Naive B cell (primary cell): ENCODE data around the gene SLC2A8. TPM values are rescaled to one million over a fixed set of nuclear protein-coding genes. Genes with fewer than 3 reads are reported as not detected.

Experiments
- ATAC-seq, 2 donors: fragments of 150-1000 bp; cut with Tn5 transposase; 2 replicates each; pipeline ENCODE4 v1.10.0; 2021; ENCODE audit warnings: low read depth in 2 of 2, mild to moderate bottlenecking in 2 of 2, moderate library complexity in 2 of 2
- DNase-seq: peaks from one replicate; pipeline ENCODE4 v3.0.0; 2022
- H3K27ac Mint-ChIP-seq, 6 donors: one replicate each; pipeline ENCODE4 v1.8.0; 2020 to 2022; ENCODE audit warnings: mild to moderate bottlenecking in 6 of 6, mixed read lengths in 6 of 6, moderate library complexity in 5 of 6, inconsistent platforms in 2 of 6
- H3K27me3 Mint-ChIP-seq, 3 donors: one replicate each; pipeline ENCODE4 v1.8.0; 2021 to 2022; ENCODE audit warnings: mixed read lengths in 3 of 3, mild to moderate bottlenecking in 1 of 3
- H3K36me3 Mint-ChIP-seq, 2 donors: one replicate each; pipeline ENCODE4 v1.8.0; 2020 to 2022; ENCODE audit warnings: mixed read lengths in 2 of 2, inconsistent platforms in 1 of 2, mild to moderate bottlenecking in 1 of 2
- H3K4me1 Mint-ChIP-seq, 3 donors: one replicate each; pipeline ENCODE4 v1.8.0; 2020 to 2022; ENCODE audit warnings: mixed read lengths in 3 of 3, inconsistent platforms in 1 of 3, mild to moderate bottlenecking in 1 of 3, moderate library complexity in 1 of 3
- H3K4me3 Mint-ChIP-seq, 8 donors: one replicate each; pipeline ENCODE4 v1.8.0; 2020 to 2022; ENCODE audit warnings: mild to moderate bottlenecking in 8 of 8, mixed read lengths in 8 of 8, moderate library complexity in 8 of 8, inconsistent platforms in 2 of 8
- H3K9me3 Mint-ChIP-seq, 7 donors: one replicate each; pipeline ENCODE4 v1.8.0; 2020 to 2022; ENCODE audit warnings: mixed read lengths in 7 of 7, mild to moderate bottlenecking in 5 of 7, inconsistent platforms in 2 of 7, moderate library complexity in 1 of 7
- polyA plus RNA-seq, 6 donors: library from polyadenylated mRNA; unstranded; fragments of 300-500 nt; fragmentation: Illumina TruSeq; gene quantifications; one replicate each; pipeline ENCODE4 v1.2.3, GENCODE V29; 2021; ENCODE audit warnings: low read depth in 6 of 6

The SLC2A8 gene
- polyA plus RNA-seq, 6 donors from 2014 or later, result 6.0 to 14.3 (median 8.5) TPM

- Mint-ChIP-seq H3K9me3 (no peaks in the 10 kb centered on the region), H3K27ac (peak overlapping the region in 4 of 6 donors; percentile 47 to 75 (median 64)), H3K27me3 (peaks cover 0 to 10% (median 9%) of the 10 kb centered on the region in 3 donors), H3K4me3 (peak overlapping the region; percentile 52 to 89 (median 79)), H3K4me1 (peaks cover 11 to 21% (median 15%) of the 10 kb centered on the region in 3 donors), H3K36me3 (no peaks in the 10 kb centered on the region)
- DNase-seq (no peak), ATAC-seq (no peak)
Observed at GRCh38 chr9:127398715-127399400, 1.9 kb downstream of the SLC2A8 start.

- no peak for ATAC-seq
- DNase-seq, result no peak
Observed at GRCh38 chr9:127399736-127400269, 2.8 kb downstream of the SLC2A8 start.

DNA sequence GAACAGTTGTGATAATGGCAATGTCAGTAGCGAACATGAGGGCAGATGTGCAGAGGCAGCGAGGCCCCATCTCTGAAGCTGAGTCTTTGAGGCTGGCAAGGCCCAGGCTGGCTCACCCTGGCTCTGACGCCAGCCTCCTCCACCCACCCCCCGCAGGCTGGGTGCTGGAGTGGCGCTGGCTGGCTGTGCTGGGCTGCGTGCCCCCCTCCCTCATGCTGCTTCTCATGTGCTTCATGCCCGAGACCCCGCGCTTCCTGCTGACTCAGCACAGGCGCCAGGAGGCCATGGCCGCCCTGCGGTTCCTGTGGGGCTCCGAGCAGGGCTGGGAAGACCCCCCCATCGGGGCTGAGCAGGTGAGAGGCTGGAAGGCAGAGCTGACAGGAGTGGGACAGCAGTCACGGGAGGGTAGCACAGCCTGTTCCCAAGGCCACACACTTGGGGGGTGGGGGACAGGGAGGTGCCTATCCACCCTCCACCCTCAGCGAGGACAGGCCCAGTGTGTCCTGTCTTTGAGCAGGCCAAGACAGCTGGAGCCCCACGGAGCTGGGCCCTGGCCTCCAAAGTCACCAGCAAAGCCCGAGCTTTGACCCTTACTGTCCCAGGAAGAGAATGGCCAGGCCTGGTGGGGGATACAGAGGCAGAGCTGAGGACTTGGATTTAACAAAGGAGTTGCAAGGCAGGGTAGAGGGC is 5.6 kb downstream of the SLC2A8 start:
- Mint-ChIP-seq H3K4me3 (no peak overlapping the region), H3K27me3 (peaks cover 0 to 10% (median 0%) of the 10 kb centered on the region in 3 donors), H3K36me3 (no peaks in the 10 kb centered on the region), H3K9me3 (no peaks in the 10 kb centered on the region), H3K4me1 (peaks cover 7 to 10% (median 8%) of the 10 kb centered on the region in 3 donors), H3K27ac (no peak overlapping the region)
- ATAC-seq (no peak), DNase-seq (no peak)

More at GRCh38 chr9:127399736-127400269, 2.8 kb downstream of the SLC2A8 start:
- H3K27ac Mint-ChIP-seq, result no peak overlapping the region
- H3K9me3 Mint-ChIP-seq, result no peaks in the 10 kb centered on the region
- H3K36me3 Mint-ChIP-seq, result no peaks in the 10 kb centered on the region
- H3K4me1 Mint-ChIP-seq, result peaks cover 11 to 21% (median 15%) of the 10 kb centered on the region in 3 donors
- peaks cover 0 to 10% (median 5%) of the 10 kb centered on the region in 3 donors for H3K27me3 Mint-ChIP-seq
- peak overlapping the region in 3 of 8 donors; percentile 34 to 75 (median 61) for H3K4me3 Mint-ChIP-seq

- no peak for ATAC-seq
- no peaks in the 10 kb centered on the region for H3K9me3 Mint-ChIP-seq
- H3K36me3 Mint-ChIP-seq, result no peaks in the 10 kb centered on the region
- no peak for DNase-seq
- H3K4me3 Mint-ChIP-seq, result no peak overlapping the region
- no peak overlapping the region for H3K27ac Mint-ChIP-seq
- H3K27me3 Mint-ChIP-seq, result peaks cover 0 to 3% (median 0%) of the 10 kb centered on the region in 3 donors
- H3K4me1 Mint-ChIP-seq, result peaks cover 0 to 3% (median under 1%) of the 10 kb centered on the region in 3 donors
Observed at GRCh38 chr9:127403507-127404192, 6.7 kb downstream of the SLC2A8 start.

DNA sequence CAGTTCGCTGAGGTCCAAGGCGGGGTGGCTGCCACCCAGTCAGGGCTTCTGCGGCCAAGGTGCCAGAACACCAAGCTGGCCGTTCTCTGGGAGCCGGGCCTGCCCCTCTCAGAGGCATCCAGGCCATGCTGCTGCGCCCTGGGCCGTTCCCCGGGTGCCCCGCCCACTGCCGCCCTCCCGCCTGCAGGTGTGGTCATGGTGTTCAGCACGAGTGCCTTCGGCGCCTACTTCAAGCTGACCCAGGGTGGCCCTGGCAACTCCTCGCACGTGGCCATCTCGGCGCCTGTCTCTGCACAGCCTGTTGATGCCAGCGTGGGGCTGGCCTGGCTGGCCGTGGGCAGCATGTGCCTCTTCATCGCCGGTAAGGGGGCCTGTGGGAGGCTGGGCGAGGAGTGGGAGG is 7.7 kb downstream of the SLC2A8 start:
- DNase-seq (no peak), ATAC-seq (no peak)
- Mint-ChIP-seq H3K9me3 (no peaks in the 10 kb centered on the region), H3K4me1 (no peaks in the 10 kb centered on the region), H3K27me3 (no peaks in the 10 kb centered on the region), H3K4me3 (no peak overlapping the region), H3K27ac (no peak overlapping the region), H3K36me3 (no peaks in the 10 kb centered on the region)

DNA sequence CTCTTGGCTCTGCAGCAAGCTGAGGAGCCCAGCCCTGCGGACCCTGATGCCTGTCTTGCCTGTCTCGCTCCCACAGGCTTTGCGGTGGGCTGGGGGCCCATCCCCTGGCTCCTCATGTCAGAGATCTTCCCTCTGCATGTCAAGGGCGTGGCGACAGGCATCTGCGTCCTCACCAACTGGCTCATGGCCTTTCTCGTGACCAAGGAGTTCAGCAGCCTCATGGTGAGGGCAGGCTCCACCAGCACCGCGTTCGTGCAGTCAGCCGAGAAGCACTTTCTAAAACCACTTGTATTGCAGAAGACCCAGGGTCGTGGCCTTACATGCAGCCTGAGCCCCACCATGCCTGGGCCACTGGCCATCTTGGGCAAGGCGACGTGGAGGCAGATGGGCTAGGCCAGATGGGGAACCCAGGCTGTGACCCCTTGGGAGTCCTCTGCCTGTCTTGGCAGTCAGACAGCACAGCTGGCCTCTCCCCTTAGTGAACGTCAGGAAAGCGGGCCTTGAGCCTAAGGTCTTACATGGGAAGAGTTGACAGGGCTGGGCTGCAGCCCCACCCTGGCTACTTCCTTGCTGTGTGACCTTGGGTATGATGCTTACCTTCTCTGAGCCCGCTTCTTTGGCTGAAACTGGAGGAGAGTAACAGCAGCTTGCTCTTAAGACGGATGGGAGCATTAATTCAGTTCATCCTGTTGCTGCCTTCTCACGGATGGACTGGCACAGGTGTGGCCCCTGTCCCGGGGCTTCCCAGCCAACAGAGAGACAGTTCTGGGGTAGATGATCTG is 8.6 kb downstream of the SLC2A8 start:
- peak overlapping the region in 1 of 6 donors; percentile 43 for H3K27ac Mint-ChIP-seq
- H3K4me1 Mint-ChIP-seq, result peaks cover 0 to 4% (median 0%) of the 10 kb centered on the region in 3 donors
- H3K4me3 Mint-ChIP-seq, result no peak overlapping the region
- no peaks in the 10 kb centered on the region for H3K27me3 Mint-ChIP-seq
- ATAC-seq, result no peak
- no peaks in the 10 kb centered on the region for H3K36me3 Mint-ChIP-seq
- DNase-seq, result no peak
- H3K9me3 Mint-ChIP-seq, result no peaks in the 10 kb centered on the region

GRCh38 chr9:127406799-127407491 is 10.0 kb downstream of the SLC2A8 start:
- H3K4me1 Mint-ChIP-seq, result peaks cover 7 to 12% (median 8%) of the 10 kb centered on the region in 3 donors
- ATAC-seq, result no peak
- no peak overlapping the region for H3K4me3 Mint-ChIP-seq
- no peaks in the 10 kb centered on the region for H3K27me3 Mint-ChIP-seq
- H3K27ac Mint-ChIP-seq, result no peak overlapping the region
- no peaks in the 10 kb centered on the region for H3K36me3 Mint-ChIP-seq
- no peak for DNase-seq
- H3K9me3 Mint-ChIP-seq, result no peaks in the 10 kb centered on the region

DNA sequence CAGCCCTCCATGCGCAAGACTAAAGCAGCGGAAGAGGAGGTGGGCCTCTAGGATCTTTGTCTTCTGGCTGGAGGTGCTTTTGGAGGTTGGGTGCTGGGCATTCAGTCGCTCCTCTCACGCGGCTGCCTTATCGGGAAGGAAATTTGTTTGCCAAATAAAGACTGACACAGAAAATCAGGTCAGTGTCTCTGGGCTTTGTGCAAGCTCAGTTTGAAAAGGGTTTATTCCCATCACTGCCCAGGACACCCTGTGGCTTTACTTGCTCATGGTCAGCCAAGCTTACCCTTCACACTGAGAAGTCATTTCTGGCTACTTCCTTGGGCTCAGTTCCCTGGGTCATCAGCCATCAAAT is 10.5 kb downstream of the SLC2A8 start:
- H3K27me3 Mint-ChIP-seq, result no peaks in the 10 kb centered on the region

DNA sequence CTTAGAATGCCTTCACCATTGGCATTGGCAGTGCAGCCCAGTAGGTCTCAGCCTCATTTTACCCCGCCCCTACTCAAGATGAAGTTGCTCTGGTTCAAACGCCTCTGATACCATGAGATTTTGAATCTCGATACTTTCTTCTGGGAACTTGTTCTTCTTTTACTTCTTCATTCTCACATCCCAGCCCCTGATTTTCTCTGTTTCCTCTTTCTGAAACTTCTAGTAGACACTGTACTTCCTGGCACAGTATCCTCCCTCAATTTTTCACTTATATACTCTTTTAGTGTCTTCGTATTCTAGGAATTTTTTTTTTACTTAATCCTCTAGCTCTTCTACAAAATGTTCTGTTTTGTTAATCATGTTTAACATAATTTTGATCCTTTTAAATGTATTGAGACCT is 14.2 kb downstream of the SLC2A8 start:
- no peaks in the 10 kb centered on the region for H3K36me3 Mint-ChIP-seq
- H3K27me3 Mint-ChIP-seq, result peaks cover 0 to 8% (median 0%) of the 10 kb centered on the region in 3 donors
- peak overlapping the region in 5 of 6 donors; percentile 48 to 89 (median 53) for H3K27ac Mint-ChIP-seq
- peaks cover 8 to 12% (median 12%) of the 10 kb centered on the region in 3 donors for H3K4me1 Mint-ChIP-seq
- peak overlapping the region in 1 of 8 donors; percentile 29 for H3K4me3 Mint-ChIP-seq
- DNase-seq (no peak), ATAC-seq (peak in 1 of 2 donors; percentile 47)
- H3K9me3 Mint-ChIP-seq, result no peaks in the 10 kb centered on the region

More for the DNA sequence above, 10.5 kb downstream of the SLC2A8 start:
- Mint-ChIP-seq H3K36me3 (no peaks in the 10 kb centered on the region), H3K4me1 (peaks cover 7 to 12% (median 8%) of the 10 kb centered on the region in 3 donors), H3K9me3 (no peaks in the 10 kb centered on the region), H3K4me3 (no peak overlapping the region), H3K27ac (no peak overlapping the region)
- no peak for ATAC-seq
- DNase-seq, result no peak

DNA sequence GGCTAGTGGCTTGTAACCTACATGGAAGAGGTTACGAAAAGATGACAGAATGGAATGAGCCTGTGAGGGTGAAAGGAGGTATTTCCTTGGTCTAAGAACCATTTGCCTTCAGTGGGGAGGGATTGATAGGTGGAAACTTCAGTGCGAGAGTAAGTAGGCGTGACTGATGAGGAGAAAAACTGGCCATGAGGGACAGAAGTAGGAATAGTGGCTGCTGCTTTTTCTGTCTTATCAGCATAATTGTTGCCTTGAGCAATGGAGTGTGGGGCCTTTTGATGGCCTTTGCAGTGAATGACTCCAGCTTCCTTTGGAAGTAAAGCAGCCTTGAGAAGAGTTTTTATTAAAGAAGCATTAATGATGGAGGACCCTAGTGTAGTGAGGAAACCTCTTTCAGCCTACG is 18.2 kb downstream of the SLC2A8 start:
- Mint-ChIP-seq H3K27me3 (peaks cover 0 to 8% (median 0%) of the 10 kb centered on the region in 3 donors), H3K4me1 (peaks cover 12 to 20% (median 14%) of the 10 kb centered on the region in 3 donors), H3K4me3 (no peak overlapping the region), H3K27ac (peak overlapping the region in 1 of 6 donors; percentile 83), H3K36me3 (no peaks in the 10 kb centered on the region), H3K9me3 (no peaks in the 10 kb centered on the region)
- DNase-seq, result no peak
- no peak for ATAC-seq

DNA sequence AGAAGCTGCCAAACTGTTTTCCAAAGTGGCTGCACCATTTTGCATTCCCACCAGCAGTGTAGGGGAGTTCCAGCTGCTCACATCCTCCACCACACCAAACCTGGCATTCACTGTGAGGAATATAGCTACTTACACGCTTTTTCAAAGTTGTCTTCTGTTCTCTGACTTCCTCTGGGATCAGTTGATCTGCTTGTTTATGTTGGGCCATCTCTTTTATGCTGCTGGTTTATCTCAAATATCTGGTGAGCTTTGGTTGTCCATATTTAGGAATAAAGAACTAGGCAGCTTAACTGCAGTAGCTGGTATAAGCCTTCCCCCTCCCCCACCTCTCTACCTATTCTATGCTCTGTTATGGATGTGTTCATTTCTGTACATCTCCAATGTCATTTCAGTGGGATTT is 18.7 kb downstream of the SLC2A8 start:
- Mint-ChIP-seq H3K4me3 (no peak overlapping the region), H3K36me3 (no peaks in the 10 kb centered on the region), H3K27me3 (peaks cover 0 to 8% (median 0%) of the 10 kb centered on the region in 3 donors), H3K9me3 (no peaks in the 10 kb centered on the region), H3K4me1 (peaks cover 12 to 17% (median 14%) of the 10 kb centered on the region in 3 donors), H3K27ac (no peak overlapping the region)
- ATAC-seq, result no peak
- no peak for DNase-seq
